Measurements from ENCODE around the gene UMOD.
"Not testable (repeated sequence)": the region's sequence is repeated elsewhere in the genome, so short reads cannot be mapped to it uniquely, and the experiment has no call there.

The UMOD gene

GRCh38 chr16:20359997-20360396, 7.5 kb upstream of the UMOD start:
- no peak for DNase-seq

- DNase-seq, result no peak
Observed at GRCh38 chr16:20355114-20355782, 2.7 kb upstream of the UMOD start.

- no peak for DNase-seq
Observed at GRCh38 chr16:20353379-20353778, 864 bp upstream of the UMOD start.

- no peak for DNase-seq
Observed at GRCh38 chr16:20349615-20350014, 2.9 kb downstream of the UMOD start.

- no peak for DNase-seq
Observed at GRCh38 chr16:20348365-20349185, 3.9 kb downstream of the UMOD start.

GRCh38 chr16:20347666-20348364, 4.7 kb downstream of the UMOD start:
- no peak for DNase-seq

- no peak for DNase-seq
Observed at GRCh38 chr16:20344611-20345010, 7.9 kb downstream of the UMOD start.

- no peak for DNase-seq
Observed at GRCh38 chr16:20339744-20340143, 12.8 kb downstream of the UMOD start.

- no peak for DNase-seq
Observed at GRCh38 chr16:20336955-20337354, 15.6 kb downstream of the UMOD start.

- DNase-seq, result no peak
Observed at GRCh38 chr16:20334396-20334795, 18.1 kb downstream of the UMOD start.

GRCh38 chr16:20333120-20333519, 19.4 kb downstream of the UMOD start:
- no peak for DNase-seq

- DNase-seq, result no peak
Observed at GRCh38 chr16:20332411-20332810, 20.1 kb downstream of the UMOD start.

- no peak for DNase-seq
Observed at GRCh38 chr16:20331635-20332034, 20.9 kb downstream of the UMOD start.

- no peak for DNase-seq
Observed at GRCh38 chr16:20329392-20330138, 22.9 kb downstream of the UMOD start.

- no peak for DNase-seq
Observed at GRCh38 chr16:20327444-20328041, 25.0 kb downstream of the UMOD start, which contains the start of gene GP2. TSS of gene GP2 (minus strand) at chr16:20327513. CDS start at chr16:20326431, 1,082 bp downstream.

GRCh38 chr16:20326321-20326720, 26.2 kb downstream of the UMOD start:
- no peak for DNase-seq

GRCh38 chr16:20325005-20325404, 27.5 kb downstream of the UMOD start:
- no peak for DNase-seq

GRCh38 chr16:20323591-20324117, 28.9 kb downstream of the UMOD start:
- no peak for DNase-seq

- DNase-seq, result no peak
Observed at GRCh38 chr16:20322696-20323095, 29.8 kb downstream of the UMOD start.

- no peak for DNase-seq
Observed at GRCh38 chr16:20321671-20322070, 30.8 kb downstream of the UMOD start.

GRCh38 chr16:20321051-20321450, 31.5 kb downstream of the UMOD start:
- not testable (repeated sequence) for DNase-seq

GRCh38 chr16:20320592-20320991, 31.9 kb downstream of the UMOD start:
- DNase-seq, result no peak
